HG03108 (cell line): Measurements from ENCODE around the gene ZFYVE21.

ENCODE experiments used
- ATAC-seq: cut with Tn5 transposase; IDR thresholded peaks from one replicate; pipeline ENCODE4 v1.9.1; 2021; ENCODE audit warnings: moderate library complexity; ENCODE audit not compliant: unreplicated experiment

Gene ZFYVE21

GRCh38 chr14:103691655-103692054, 24.0 kb upstream of the ZFYVE21 start:
- peak; percentile 59 for ATAC-seq

GRCh38 chr14:103692159-103692558, 23.5 kb upstream of the ZFYVE21 start:
- peak; percentile 3 for ATAC-seq

- no peak for ATAC-seq
These were observed 22.7 kb upstream of the ZFYVE21 start for GRCh38 chr14:103692871-103693270.

GRCh38 chr14:103693515-103693914, 22.1 kb upstream of the ZFYVE21 start:
- no peak for ATAC-seq

- no peak for ATAC-seq
These were observed 21.0 kb upstream of the ZFYVE21 start for GRCh38 chr14:103694572-103695026.

- ATAC-seq: no peak
These were observed 20.1 kb upstream of the ZFYVE21 start for GRCh38 chr14:103695296-103696069.

- no peak for ATAC-seq
These were observed 19.6 kb upstream of the ZFYVE21 start for GRCh38 chr14:103696070-103696402.

GRCh38 chr14:103696466-103697071, 19.0 kb upstream of the ZFYVE21 start:
- no peak for ATAC-seq

GRCh38 chr14:103697206-103697602, 18.4 kb upstream of the ZFYVE21 start:
- no peak for ATAC-seq

GRCh38 chr14:103697603-103698379, 17.8 kb upstream of the ZFYVE21 start:
- no peak for ATAC-seq

GRCh38 chr14:103698380-103699260, 17.0 kb upstream of the ZFYVE21 start:
- ATAC-seq: no peak

- no peak for ATAC-seq
These were observed 16.3 kb upstream of the ZFYVE21 start for GRCh38 chr14:103699261-103699661.

GRCh38 chr14:103699901-103700752, 15.5 kb upstream of the ZFYVE21 start:
- no peak for ATAC-seq

GRCh38 chr14:103700753-103701490, 14.7 kb upstream of the ZFYVE21 start:
- no peak for ATAC-seq

GRCh38 chr14:103702095-103702494, 13.5 kb upstream of the ZFYVE21 start:
- ATAC-seq: no peak

- ATAC-seq: no peak
These were observed 12.8 kb upstream of the ZFYVE21 start for GRCh38 chr14:103702497-103703432.

GRCh38 chr14:103703433-103704385, 11.9 kb upstream of the ZFYVE21 start:
- no peak for ATAC-seq
